Testis (tissue), 3 donors: Measurements from ENCODE around the gene ZNF865. TPM values are rescaled to one million over a fixed set of nuclear protein-coding genes. Genes with fewer than 3 reads are reported as not detected.

Experiments
- DNase-seq: peaks from one replicate; pipeline ENCODE4 v3.0.0-alpha.2; 2019
- H3K27ac ChIP-seq, 2 donors: fragments of 200-600 bp; sonication (generic); one replicate each; pipeline ENCODE4 v1.5.1; 2019
- H3K27me3 ChIP-seq: fragments of 200-600 bp; sonication (generic); one replicate; pipeline ENCODE4 v1.5.1; 2019
- H3K36me3 ChIP-seq: fragments of 200-600 bp; sonication (generic); one replicate; pipeline ENCODE4 v1.5.1; 2017; ENCODE audit warnings: low read depth; ENCODE audit errors: missing control alignments
- H3K4me1 ChIP-seq: fragments of 200-600 bp; sonication (generic); one replicate; pipeline ENCODE4 v1.5.1; 2019
- H3K4me3 ChIP-seq, 2 donors: fragments of 200-600 bp; sonication (generic); one replicate each; pipeline ENCODE4 v1.5.1; 2017 to 2019
- H3K9me3 ChIP-seq: fragments of 200-600 bp; sonication (generic); one replicate; pipeline ENCODE4 v1.5.1; 2017
- CTCF ChIP-seq, 3 experiments: fragments of 450-650 bp in 2 of 3; fragments of 200-600 bp in 1 of 3; sonication (generic) in 1 of 3; IDR thresholded peaks; one replicate each; pipeline ENCODE4 v1.5.1; 2016 to 2019; ENCODE audit warnings: antibody characterized with exemption in 3 of 3, mild to moderate bottlenecking in 2 of 3, moderate library complexity in 1 of 3
- POLR2A ChIP-seq: fragments of 450-650 bp; IDR thresholded peaks from one replicate; pipeline ENCODE4 v1.6.1; 2017; ENCODE audit warnings: antibody characterized with exemption, mild to moderate bottlenecking, moderate library complexity
- WGBS, 2 donors: methylation state at CpG; one replicate each; pipeline ENCODE4 v1.1.5; 2018; 5-methylcytosine and 5-hydroxymethylcytosine counted together
- intact Hi-C: fragments of 100-400 bp; cut with DNase I; formaldehyde crosslinking; loops from one replicate; pipeline ENCODE4 v1.15.1; 2023; ENCODE audit warnings: low total_unique reads
- polyA plus RNA-seq: library from polyadenylated mRNA; stranded (reverse); fragments of 350-450 nt; fragmentation: Illumina TruSeq; extraction: RNeasy Lipid Tissue Mini Kit (QIAGEN cat#74804); gene quantifications from one replicate; pipeline ENCODE4 v1.2.3, GENCODE V29; 2014; ENCODE audit warnings: low read depth, low replicate concordance; ENCODE audit not compliant: insufficient read depth
- total RNA-seq, 2 donors: library from RNA; depleted of rRNA; stranded (reverse); fragments of >200 nt; gene quantifications; one replicate each; pipeline ENCODE4 v1.2.3, GENCODE V29; 2016

The ZNF865 gene
- total and polyA plus RNA-seq, 3 donors from 2014 or later: 4.7 to 14.5 (median 12.2) TPM

GRCh38 chr19:55642153-55643002 lies 36.9 kb downstream of the ZNF865 start:
- Histone ChIP-seq H3K27me3 (no peaks in the 10 kb centered on the region), H3K9me3 (no peaks in the 10 kb centered on the region), H3K4me3 (peak overlapping the region; percentile 95 to 96), H3K4me1 (peaks cover 24% of the 10 kb centered on the region), H3K27ac (peak overlapping the region; percentile 76 to 93), H3K36me3 (no peaks in the 10 kb centered on the region)
- intact Hi-C loops: no loop called here
- TF ChIP-seq POLR2A (no peak), CTCF (IDR thresholded peaks at IDR 0.05) (no peak)
- WGBS, 2 donors: 0 to 1% methylated on average over 16 to 60 of the region's 65 CpGs
- peak; percentile 59 for DNase-seq

GRCh38 chr19:55643003-55643886 lies 37.8 kb downstream of the ZNF865 start, which contains the start of gene ZNF581:
ZNF581 (plus strand) TSS chr19:55643649; CDS start chr19:55644572, 923 bp downstream.
- WGBS, 2 donors: 1 to 2% methylated on average over 45 to 56 of the region's 56 CpGs
- Histone ChIP-seq H3K4me3 (peak within 1 kb of the TSS; percentile 95 to 96), H3K36me3 (no peaks in the 10 kb centered on the region), H3K4me1 (peaks cover 27% of the 10 kb centered on the region), H3K9me3 (no peaks in the 10 kb centered on the region), H3K27me3 (no peaks in the 10 kb centered on the region), H3K27ac (peak within 1 kb of the TSS; percentile 89 to 93)
- peak; percentile 73 for DNase-seq
- TF ChIP-seq POLR2A (no peak), CTCF (IDR thresholded peaks at IDR 0.05) (peak in 1 of 3 experiments; percentile 18)
- intact Hi-C loops: no loop called here

- no peaks in the 10 kb centered on the region for H3K27me3 ChIP-seq
- no peak for TF ChIP-seq CTCF (IDR thresholded peaks at IDR 0.05)
- no peak for TF ChIP-seq POLR2A
- no peaks in the 10 kb centered on the region for H3K9me3 ChIP-seq
- 1% methylated on average over 15 of the region's 15 CpGs for WGBS, 2 donors
- peak overlapping the region; percentile 89 to 93 for H3K27ac ChIP-seq
- no peaks in the 10 kb centered on the region for H3K36me3 ChIP-seq
- DNase-seq: no peak
- intact Hi-C loops: no loop called here
- H3K4me3 ChIP-seq: peak overlapping the region; percentile 95 to 96
- H3K4me1 ChIP-seq: peaks cover 27% of the 10 kb centered on the region
Measured at GRCh38 chr19:55643887-55644176, 38.4 kb downstream of the ZNF865 start.

GRCh38 chr19:55644191-55644833 lies 38.9 kb downstream of the ZNF865 start:
- DNase-seq: no peak
- Histone ChIP-seq H3K36me3 (no peaks in the 10 kb centered on the region), H3K4me1 (peaks cover 30% of the 10 kb centered on the region), H3K9me3 (no peaks in the 10 kb centered on the region), H3K27ac (peak overlapping the region; percentile 89 to 93), H3K27me3 (no peaks in the 10 kb centered on the region), H3K4me3 (peak overlapping the region; percentile 95 to 96)
- TF ChIP-seq CTCF (IDR thresholded peaks at IDR 0.05) (no peak), POLR2A (no peak)
- WGBS, 2 donors: 43 to 50% methylated on average over 12 of the region's 12 CpGs
- intact Hi-C loops: no loop called here
